Measurements from ENCODE around the gene KRT4.

- TF ChIP-seq CTCF (IDR thresholded peaks at IDR 0.05) (no peak), POLR2A (IDR thresholded peaks at IDR 0.05) (no peak)
These were observed 11.5 kb downstream of the KRT4 start for GRCh38 chr12:52802442-52802841.
